HepG2 (cell line): ENCODE data around the gene ADCY9. TPM values are rescaled to one million over a fixed set of nuclear protein-coding genes. Genes with fewer than 3 reads are reported as not detected.

Experiments
- ATAC-seq: fragments of 200-7000 bp; cut with Tn5 transposase; 3 replicates; pipeline ENCODE4 v1.9.1; 2020; ENCODE audit warnings: mild to moderate bottlenecking, moderate library complexity
- BruUV-seq: library from RNA; stranded (reverse); fragments of 400-500 nt; replicated peaks from 2 replicates; lab custom pipeline; 2021; lab: Mats Ljungman, UMichigan
- CTCF ChIA-PET: fragments of 300-600 bp; formaldehyde crosslinking; extraction: SDS; loops from one replicate; lab custom pipeline; 2021; ENCODE audit warnings: low total read pairs, inconsistent platforms, low intra/inter-chr PET ratio; lab: Yijun Ruan, JAX
- POLR2A ChIA-PET: fragments of 350-600 bp; sonication (Branson Sonifier 250); formaldehyde crosslinking; loops from one replicate; lab custom pipeline; 2020; ENCODE audit warnings: antibody characterized with exemption, inconsistent platforms; lab: Yijun Ruan, JAX
- DNase-seq: peaks from one replicate; pipeline ENCODE4 v3.0.0-alpha.2; 2015; ENCODE audit warnings: low spot score
- FAIRE-seq: peaks from 3 replicates; lab custom pipeline; 2011; peaks lifted over from hg19 to GRCh38; lab: Jason Lieb, UNC
- H2AFZ ChIP-seq: one replicate; pipeline ENCODE4 v1.6.1; 2011; ENCODE audit warnings: low read length, inconsistent platforms
- H3K27ac ChIP-seq: fragments of 300-600 bp; 3 replicates; pipeline ENCODE4 v1.8.0; 2011; ENCODE audit warnings: mixed run types, mild to moderate bottlenecking, mixed read lengths, low read length, inconsistent platforms; ENCODE audit not compliant: insufficient read depth; ENCODE audit errors: extremely low read length
- H3K27me3 ChIP-seq, 2 experiments: fragments of 200-600 bp in 1 of 2; 2 replicates in 1 of 2; 3 replicates in 1 of 2; pipeline versions ENCODE4 v1.6.0 to v1.8.0; 2011; ENCODE audit warnings: low read length in 2 of 2, mild to moderate bottlenecking in 2 of 2, moderate library complexity in 2 of 2, inconsistent platforms in 1 of 2; ENCODE audit not compliant: insufficient read depth in 2 of 2, control insufficient read depth in 1 of 2
- H3K36me3 ChIP-seq, 2 experiments: fragments of 200-600 bp in 1 of 2; replicated peaks in 1 of 2; 2 replicates in 1 of 2; 3 replicates in 1 of 2; pipeline versions ENCODE4 v1.5.1 to v1.8.0; 2011; ENCODE audit warnings: low read length in 2 of 2, inconsistent platforms in 1 of 2; ENCODE audit not compliant: insufficient read depth in 2 of 2, control insufficient read depth in 1 of 2
- H3K4me1 ChIP-seq: 2 replicates; pipeline ENCODE4 v1.5.1; 2012; ENCODE audit warnings: low read length, inconsistent platforms; ENCODE audit not compliant: insufficient read depth
- H3K4me2 ChIP-seq: 2 replicates; pipeline ENCODE4 v1.6.0; 2011; ENCODE audit warnings: low read depth, low read length, inconsistent platforms
- H3K4me3 ChIP-seq, 3 experiments: fragments of 200-600 bp in 1 of 3; sonication (generic), shearing (Covaris generic) in 1 of 3; replicated peaks in 1 of 3; 2 replicates each; pipeline ENCODE4 v1.5.1; 2011 to 2016; ENCODE audit warnings: low read length in 3 of 3, inconsistent platforms in 2 of 3, low read depth in 2 of 3, mild to moderate bottlenecking in 2 of 3, control low read depth in 1 of 3, mixed read lengths in 1 of 3; ENCODE audit not compliant: insufficient read depth in 1 of 3
- H3K79me2 ChIP-seq: one replicate; pipeline ENCODE4 v1.6.1; 2011; ENCODE audit warnings: low read length, inconsistent platforms; ENCODE audit not compliant: insufficient read depth
- H3K9ac ChIP-seq: 2 replicates; pipeline ENCODE4 v1.6.0; 2011; ENCODE audit warnings: mild to moderate bottlenecking, low read depth, low read length, inconsistent platforms; ENCODE audit not compliant: insufficient read depth
- H3K9me3 ChIP-seq: 2 replicates; pipeline ENCODE4 v1.5.1; 2012; ENCODE audit warnings: mild to moderate bottlenecking, low read length
- H4K20me1 ChIP-seq: 2 replicates; pipeline ENCODE4 v1.6.0; 2011; ENCODE audit warnings: inconsistent platforms, mild to moderate bottlenecking, low read length, moderate library complexity; ENCODE audit not compliant: insufficient read depth
- ASH2L ChIP-seq: fragments of 300-600, 200-600 bp; sonication (generic); IDR thresholded peaks from 2 replicates; pipeline ENCODE4 v1.7.0; 2017; ENCODE audit warnings: low read depth, mild to moderate bottlenecking, moderate library complexity, mixed read lengths, low read length; ENCODE audit not compliant: insufficient read length
- EP300 ChIP-seq, 3 experiments: sonication (generic) in 1 of 3; formaldehyde crosslinking in 1 of 3; IDR thresholded peaks; 2 replicates each; pipeline versions ENCODE4 v1.5.1 to v1.6.1; 2011 to 2020; ENCODE audit warnings: low read depth in 2 of 3, low read length in 2 of 3, borderline replicate concordance in 1 of 3, improper control_type of control experiment in 1 of 3, mild to moderate bottlenecking in 1 of 3, missing genetic modification reagents in 1 of 3, moderate library complexity in 1 of 3
- FOSL1 ChIP-seq: sonication (generic); formaldehyde crosslinking; IDR thresholded peaks from 2 replicates; pipeline ENCODE4 v1.9.0; 2021; ENCODE audit warnings: missing genetic modification reagents, borderline replicate concordance
- PLRG1 ChIP-seq: fragments of 450-650 bp; conservative IDR thresholded peaks from 2 replicates; pipeline ENCODE4 v1.6.1; 2016
- RBFOX2 ChIP-seq: fragments of 200-400 bp; formaldehyde crosslinking; IDR thresholded peaks from 2 replicates; pipeline ENCODE4 v1.6.1; 2017; ENCODE audit warnings: low read depth, mild to moderate bottlenecking, low read length
- SALL1 ChIP-seq: sonication (generic); formaldehyde crosslinking; IDR thresholded peaks from 2 replicates; pipeline ENCODE4 v1.8.0; 2022; ENCODE audit warnings: mild to moderate bottlenecking, missing genetic modification reagents
- TRIM24 ChIP-seq: sonication (generic); formaldehyde crosslinking; IDR thresholded peaks from 2 replicates; pipeline ENCODE4 v1.8.0; 2022; ENCODE audit warnings: mild to moderate bottlenecking, missing genetic modification reagents
- ZNF317 ChIP-seq: sonication (generic); formaldehyde crosslinking; IDR thresholded peaks from 2 replicates; pipeline ENCODE4 v1.5.0; 2020; ENCODE audit warnings: mild to moderate bottlenecking, missing genetic modification reagents
- ZNF343 ChIP-seq: sonication (generic); formaldehyde crosslinking; IDR thresholded peaks from 2 replicates; pipeline ENCODE4 v1.4.0; 2020; ENCODE audit warnings: mild to moderate bottlenecking, missing genetic modification reagents
- ZNF570 ChIP-seq: sonication (generic); formaldehyde crosslinking; IDR thresholded peaks from 2 replicates; pipeline ENCODE4 v1.4.0; 2020; ENCODE audit warnings: mild to moderate bottlenecking, missing genetic modification reagents, borderline replicate concordance
- ZNF737 ChIP-seq: sonication (generic); formaldehyde crosslinking; IDR thresholded peaks from 2 replicates; pipeline ENCODE4 v1.5.0; 2020; ENCODE audit warnings: missing genetic modification reagents, mild to moderate bottlenecking, borderline replicate concordance
- ZNF883 ChIP-seq: sonication (generic); formaldehyde crosslinking; IDR thresholded peaks from 2 replicates; pipeline ENCODE4 v1.5.1; 2020; ENCODE audit warnings: mild to moderate bottlenecking, missing genetic modification reagents; ENCODE audit errors: not compliant biosample characterization
- WGBS: methylation state at CpG from one replicate; pipeline ENCODE4 v1.1.6; 2017; ENCODE audit warnings: low lambda C conversion rate; 5-methylcytosine and 5-hydroxymethylcytosine counted together
- in situ Hi-C: cut with HindIII; loops from 2 replicates; pipeline ENCODE4 v1.10.0; 2017; ENCODE audit warnings: low pct_unique_long_range_greater_than_20kb; ENCODE audit not compliant: extremely low pct_ligation_motif_present
- intact Hi-C: fragments of 100-400 bp; cut with micrococcal nuclease; formaldehyde crosslinking; loops from one replicate; pipeline ENCODE4 v1.10.0; 2022; ENCODE audit not compliant: unreplicated experiment
- polyA plus RNA-seq, 8 experiments: library from polyadenylated mRNA; depleted of rRNA in 3 of 8; stranded (reverse) in 7 of 8; unstranded in 1 of 8; fragments of >200 nt; fragmentation: Illumina TruSeq in 4 of 8; extraction: Trizol in 4 of 8; gene quantifications; 2 replicates each; pipeline versions ENCODE4 v1.2.1 to v1.2.3, GENCODE V29; 2011 to 2016; ENCODE audit warnings: low read depth in 4 of 8, missing spikeins in 1 of 8, mixed read lengths in 1 of 8; ENCODE audit not compliant: insufficient read depth in 1 of 8
- total RNA-seq, 5 experiments: library from RNA; depleted of rRNA; stranded (reverse); fragments of >200 nt; fragmentation: Illumina TruSeq; extraction: Trizol; gene quantifications; 2 replicates each; pipeline ENCODE4 v1.2.3, GENCODE V29; 2016; ENCODE audit warnings: low read depth in 1 of 5
- TF ChIP-seq, protein P1 (sequence below), 2 experiments: fragments of 450-650 bp in 1 of 2; sonication (generic) in 1 of 2; formaldehyde crosslinking; IDR thresholded peaks; 2 replicates each; pipeline versions ENCODE4 v1.5.0 to v1.8.0; 2020 to 2022; ENCODE audit warnings: mild to moderate bottlenecking in 1 of 2, missing genetic modification reagents in 1 of 2
- TF ChIP-seq, protein P2 (sequence below): sonication (generic); formaldehyde crosslinking; IDR thresholded peaks from 2 replicates; pipeline ENCODE4 v1.5.1; 2020; ENCODE audit warnings: mild to moderate bottlenecking, missing genetic modification reagents, moderate library complexity

Gene ADCY9
- total and polyA plus RNA-seq, 2 of the 13 experiments (the other 11 are each of a cell fraction or from before 2014, with no cell fraction given) = 11.2 to 13.9 TPM

DNA sequence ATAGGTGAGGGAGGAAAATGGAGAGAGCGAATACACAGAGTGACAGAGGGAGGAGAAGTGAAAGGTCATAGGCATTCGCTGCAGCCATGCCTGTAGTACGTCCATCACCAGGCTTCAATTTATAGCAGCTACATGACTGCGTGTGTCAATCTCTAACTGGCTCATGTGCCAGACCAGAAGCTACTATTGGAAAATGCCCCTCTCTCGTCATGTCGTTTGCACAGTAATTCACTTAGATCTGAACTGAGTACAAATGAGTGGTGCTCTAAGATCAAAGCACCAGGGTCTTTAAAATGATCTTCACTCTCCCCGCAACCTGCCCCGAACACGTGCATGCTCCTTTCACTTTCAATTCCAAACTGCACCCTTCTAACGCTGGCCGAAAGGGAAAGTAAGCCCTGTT is 51.3 kb downstream of the ADCY9 start:
- no peak overlapping the region for H3K4me3 ChIP-seq
- CTCF ChIA-PET = no interaction called here

More for the DNA sequence above, 51.3 kb downstream of the ADCY9 start:
- Histone ChIP-seq H3K9me3 (peaks cover 29% of the 10 kb centered on the region; the same call in 1 of the 2 replicates), H3K27ac (no peak overlapping the region), H2AFZ (no peak overlapping the region), H3K9ac (no peak overlapping the region), H3K27me3 (no peaks in the 10 kb centered on the region; a peak in 1 of 5 replicates), H3K79me2 (peaks cover 40% of the 10 kb centered on the region), H3K4me1 (peaks cover 47% of the 10 kb centered on the region), H3K36me3 (0 out of 5 replicates have a peak, but pooled peaks cover 0 to 8% of the 10 kb centered on the region in 2 experiments), H3K4me2 (no peak overlapping the region), H4K20me1 (no peaks in the 10 kb centered on the region)
- in situ Hi-C loops (no loop called here), intact Hi-C loops (no loop called here)
- no peak for ATAC-seq
- FAIRE-seq = no peak
- WGBS = 92% methylated on average over 9 of the region's 11 CpGs
- BruUV-seq = no TSS peak
- POLR2A ChIA-PET = no interaction called here
- DNase-seq = no peak
- TF ChIP-seq ZNF570 (no peak), ZNF343 (CRISPR knock-in tag) (no peak), RBFOX2 (no peak), FOSL1 (CRISPR knock-in tag) (no peak), ASH2L (no peak), ZNF737 (CRISPR knock-in tag) (no peak), PLRG1 (no peak), ZNF883 (no peak), EP300 (IDR thresholded peaks at IDR 0.05; ENCODE audit: low read depth in 2 of 2, low read length in 2 of 2) (no peak), EP300 (CRISPR knock-in tag; IDR thresholded peaks at IDR 0.05; ENCODE audit: borderline replicate concordance) (no peak), TRIM24 (CRISPR knock-in tag) (no peak), ZNF317 (CRISPR knock-in tag) (no peak), SALL1 (no peak)
- TF ChIP-seq, protein P1, sequence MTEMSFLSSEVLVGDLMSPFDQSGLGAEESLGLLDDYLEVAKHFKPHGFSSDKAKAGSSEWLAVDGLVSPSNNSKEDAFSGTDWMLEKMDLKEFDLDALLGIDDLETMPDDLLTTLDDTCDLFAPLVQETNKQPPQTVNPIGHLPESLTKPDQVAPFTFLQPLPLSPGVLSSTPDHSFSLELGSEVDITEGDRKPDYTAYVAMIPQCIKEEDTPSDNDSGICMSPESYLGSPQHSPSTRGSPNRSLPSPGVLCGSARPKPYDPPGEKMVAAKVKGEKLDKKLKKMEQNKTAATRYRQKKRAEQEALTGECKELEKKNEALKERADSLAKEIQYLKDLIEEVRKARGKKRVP (CRISPR knock-in tag; IDR thresholded peaks at IDR 0.05) = no peak
- TF ChIP-seq, protein P2, sequence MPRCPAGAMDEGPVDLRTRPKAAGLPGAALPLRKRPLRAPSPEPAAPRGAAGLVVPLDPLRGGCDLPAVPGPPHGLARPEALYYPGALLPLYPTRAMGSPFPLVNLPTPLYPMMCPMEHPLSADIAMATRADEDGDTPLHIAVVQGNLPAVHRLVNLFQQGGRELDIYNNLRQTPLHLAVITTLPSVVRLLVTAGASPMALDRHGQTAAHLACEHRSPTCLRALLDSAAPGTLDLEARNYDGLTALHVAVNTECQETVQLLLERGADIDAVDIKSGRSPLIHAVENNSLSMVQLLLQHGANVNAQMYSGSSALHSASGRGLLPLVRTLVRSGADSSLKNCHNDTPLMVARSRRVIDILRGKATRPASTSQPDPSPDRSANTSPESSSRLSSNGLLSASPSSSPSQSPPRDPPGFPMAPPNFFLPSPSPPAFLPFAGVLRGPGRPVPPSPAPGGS (CRISPR knock-in tag) = no peak
